G401.6 (cell line): ENCODE results near the gene MACROD1.

Experiments
- FAIRE-seq: peaks from 2 replicates; lab custom pipeline; 2012; peaks lifted over from hg19 to GRCh38; lab: Jason Lieb, UNC

Gene MACROD1

DNA sequence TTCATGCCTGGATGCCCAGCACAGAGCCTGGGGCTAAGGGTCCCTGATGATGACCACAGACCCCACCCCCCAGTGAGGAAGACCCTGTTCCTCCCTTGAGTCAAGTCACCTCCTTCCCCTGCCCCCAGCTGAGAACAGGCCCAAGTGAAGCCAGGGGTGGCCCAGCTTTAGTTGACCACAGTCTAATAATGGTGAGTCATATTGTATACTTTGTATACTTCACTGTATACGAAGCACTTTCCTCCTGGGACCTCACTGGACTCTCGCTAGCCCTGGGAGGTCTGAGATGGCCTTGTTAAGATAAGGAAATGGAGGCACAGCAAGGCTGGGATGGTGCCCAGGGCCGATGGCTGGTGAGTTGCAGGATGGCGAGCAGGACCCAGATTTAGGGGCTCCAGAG, 133.9 kb downstream of the MACROD1 start:
- FAIRE-seq: no peak

DNA sequence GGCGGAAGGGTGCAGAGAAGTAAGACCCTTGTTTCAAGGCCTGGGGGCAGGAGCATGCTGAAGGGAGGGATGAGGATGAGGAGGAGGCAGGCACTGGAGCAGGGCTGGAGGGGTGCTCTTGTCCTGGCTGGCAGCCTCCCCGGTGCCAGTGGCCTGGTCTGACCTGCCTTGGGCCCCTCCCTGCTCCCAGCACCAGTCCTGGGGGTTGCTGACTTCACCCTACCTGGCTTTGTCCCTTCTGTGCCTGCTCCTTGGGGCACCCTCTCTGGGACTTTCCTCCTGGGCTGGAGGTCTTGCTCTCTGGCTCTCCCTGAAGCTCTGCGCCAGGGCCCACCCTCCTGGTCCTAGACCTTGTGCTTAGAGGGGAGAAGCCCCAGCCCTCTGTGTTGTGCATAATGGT, 134.9 kb downstream of the MACROD1 start:
- FAIRE-seq: no peak

DNA sequence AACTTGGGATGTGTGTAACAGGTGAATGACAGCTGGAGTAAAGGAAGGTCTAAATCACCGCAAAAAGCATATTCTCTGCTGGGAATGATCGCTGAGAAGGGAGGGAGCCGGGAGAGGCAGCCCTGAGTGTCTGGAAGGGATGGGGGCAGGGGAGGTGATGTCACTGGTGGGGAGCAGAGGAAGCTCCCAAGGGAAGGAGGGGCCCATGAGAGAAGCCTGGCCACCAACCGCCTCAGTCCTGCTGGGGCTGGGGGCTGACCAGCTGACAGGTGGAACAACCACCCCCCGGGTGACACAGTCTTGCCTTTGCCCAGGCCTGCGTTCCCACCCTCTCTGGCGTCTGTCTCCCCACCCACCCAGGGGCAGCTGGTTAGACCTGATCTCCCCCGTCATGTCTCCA, 136.1 kb downstream of the MACROD1 start:
- no peak for FAIRE-seq

DNA sequence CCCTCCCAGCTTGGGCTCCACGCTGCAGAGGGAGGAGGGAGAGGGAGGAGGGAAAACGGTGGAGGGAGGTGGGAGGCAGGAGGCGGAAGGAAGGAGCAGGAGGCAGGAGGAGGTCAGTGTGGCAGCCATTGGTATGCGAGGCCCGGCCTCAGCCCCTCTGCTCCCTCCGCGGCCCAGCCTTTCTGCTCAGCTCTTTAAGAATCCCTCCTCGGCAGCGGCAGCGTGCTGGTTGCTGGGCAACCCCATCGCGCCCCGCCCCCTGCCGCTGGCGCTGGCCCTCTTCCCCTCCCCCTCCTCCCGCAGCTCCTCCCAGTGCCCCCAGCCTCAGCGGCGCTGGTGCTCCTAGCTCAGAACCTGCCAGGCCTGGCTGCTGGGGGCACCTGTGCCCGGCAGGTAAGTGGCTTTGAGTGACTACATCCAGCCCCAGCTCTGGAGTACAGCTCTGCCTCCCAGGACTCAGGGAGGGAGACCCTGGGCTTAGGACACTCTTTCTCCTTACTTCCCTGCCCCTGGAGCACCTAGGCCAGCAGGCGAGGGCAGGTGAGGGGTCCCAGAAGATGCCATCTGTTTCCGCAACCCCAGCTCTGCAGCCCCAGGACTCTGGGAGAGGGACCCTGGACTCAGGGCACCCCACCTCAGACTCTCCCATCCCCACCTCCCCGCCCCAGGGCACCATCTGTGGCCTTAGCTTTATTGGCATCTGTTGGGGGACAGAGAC, 137.4 kb downstream of the MACROD1 start:
- FAIRE-seq: no peak

DNA sequence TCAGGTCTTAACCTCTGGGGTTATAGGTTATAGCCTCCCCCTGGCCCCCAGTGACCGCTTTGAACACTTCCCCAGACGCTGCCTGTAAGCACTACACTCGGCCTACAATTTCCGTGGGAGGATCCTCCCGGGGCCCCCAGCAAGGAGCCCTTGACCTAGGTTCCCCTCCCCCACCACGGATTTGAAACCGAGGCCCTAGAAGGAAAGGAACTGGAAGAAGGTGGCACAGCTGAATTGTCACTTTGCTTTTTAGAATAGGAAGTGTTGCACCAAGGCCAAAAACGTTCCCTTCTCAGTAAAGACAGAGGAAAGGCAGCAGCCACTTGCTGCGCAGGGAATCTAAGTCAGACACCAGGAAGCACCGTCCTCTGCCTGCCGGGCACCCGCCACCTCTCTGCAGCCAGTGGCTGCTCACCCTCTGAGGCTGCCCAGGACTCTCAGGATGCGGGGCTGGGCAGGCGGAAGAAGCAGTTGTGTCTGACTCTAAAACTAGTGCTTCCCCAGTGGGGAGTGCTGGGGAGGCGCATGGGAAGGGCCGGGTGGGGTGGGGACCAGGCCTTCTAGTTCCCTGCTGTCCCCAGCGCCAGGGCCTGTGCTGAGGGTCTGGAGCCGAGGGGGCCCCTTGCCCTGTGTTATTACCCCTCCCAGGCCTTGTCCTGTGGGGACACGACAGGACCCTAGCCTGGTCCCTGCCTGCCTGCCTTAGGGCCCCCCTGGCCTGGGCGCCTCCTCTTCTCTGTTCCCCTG, 138.1 kb downstream of the MACROD1 start:
- no peak for FAIRE-seq

DNA sequence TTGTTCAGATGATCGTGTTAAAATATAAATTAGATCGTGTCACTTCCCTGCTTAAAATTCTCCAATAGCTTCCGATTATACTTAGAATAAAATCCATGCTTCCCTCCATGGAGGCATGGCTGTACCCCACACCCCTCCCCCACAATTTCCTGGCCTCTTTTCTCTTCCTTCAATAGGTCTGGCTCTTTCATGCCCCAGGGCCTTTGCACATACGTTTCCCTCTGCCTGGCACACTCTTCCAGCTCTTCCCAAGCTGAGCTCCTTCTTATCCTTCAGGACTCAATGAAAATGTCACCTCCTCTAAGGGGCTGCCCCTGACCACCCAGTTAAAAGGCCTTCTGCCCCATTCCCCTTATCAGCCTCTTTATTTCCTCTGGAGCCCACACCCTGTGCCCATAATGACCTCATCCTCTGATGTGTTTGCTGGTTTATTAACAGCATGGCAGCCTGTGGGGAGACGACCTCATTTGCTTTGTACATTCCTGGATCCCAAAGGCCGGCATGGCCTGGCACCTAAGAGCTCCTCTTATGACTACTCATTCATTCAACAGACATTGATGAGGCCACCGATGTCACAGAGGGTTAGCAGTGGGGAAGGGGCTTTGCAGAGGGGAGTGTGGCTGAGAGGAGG, 139.2 kb downstream of the MACROD1 start:
- FAIRE-seq: no peak

DNA sequence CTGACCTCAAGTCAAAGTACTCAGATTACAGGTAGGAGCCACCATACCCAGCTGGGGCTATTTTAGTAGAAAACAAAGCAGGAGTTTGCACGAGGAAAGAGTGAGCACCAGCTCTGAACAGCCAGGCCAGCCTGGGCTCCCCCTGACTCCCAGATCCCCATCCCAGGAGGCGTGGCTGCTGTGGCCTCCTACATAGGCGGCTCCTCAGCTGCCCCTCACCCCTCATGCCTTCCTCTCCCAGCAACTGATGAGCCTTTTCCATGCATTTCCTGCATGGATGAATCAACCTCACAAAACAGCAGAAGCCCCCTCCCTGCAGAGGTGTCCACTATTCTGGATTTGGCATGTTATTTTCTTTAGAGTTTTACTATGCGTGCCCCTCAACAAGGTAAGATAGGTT, 140.7 kb downstream of the MACROD1 start:
- FAIRE-seq: no peak

DNA sequence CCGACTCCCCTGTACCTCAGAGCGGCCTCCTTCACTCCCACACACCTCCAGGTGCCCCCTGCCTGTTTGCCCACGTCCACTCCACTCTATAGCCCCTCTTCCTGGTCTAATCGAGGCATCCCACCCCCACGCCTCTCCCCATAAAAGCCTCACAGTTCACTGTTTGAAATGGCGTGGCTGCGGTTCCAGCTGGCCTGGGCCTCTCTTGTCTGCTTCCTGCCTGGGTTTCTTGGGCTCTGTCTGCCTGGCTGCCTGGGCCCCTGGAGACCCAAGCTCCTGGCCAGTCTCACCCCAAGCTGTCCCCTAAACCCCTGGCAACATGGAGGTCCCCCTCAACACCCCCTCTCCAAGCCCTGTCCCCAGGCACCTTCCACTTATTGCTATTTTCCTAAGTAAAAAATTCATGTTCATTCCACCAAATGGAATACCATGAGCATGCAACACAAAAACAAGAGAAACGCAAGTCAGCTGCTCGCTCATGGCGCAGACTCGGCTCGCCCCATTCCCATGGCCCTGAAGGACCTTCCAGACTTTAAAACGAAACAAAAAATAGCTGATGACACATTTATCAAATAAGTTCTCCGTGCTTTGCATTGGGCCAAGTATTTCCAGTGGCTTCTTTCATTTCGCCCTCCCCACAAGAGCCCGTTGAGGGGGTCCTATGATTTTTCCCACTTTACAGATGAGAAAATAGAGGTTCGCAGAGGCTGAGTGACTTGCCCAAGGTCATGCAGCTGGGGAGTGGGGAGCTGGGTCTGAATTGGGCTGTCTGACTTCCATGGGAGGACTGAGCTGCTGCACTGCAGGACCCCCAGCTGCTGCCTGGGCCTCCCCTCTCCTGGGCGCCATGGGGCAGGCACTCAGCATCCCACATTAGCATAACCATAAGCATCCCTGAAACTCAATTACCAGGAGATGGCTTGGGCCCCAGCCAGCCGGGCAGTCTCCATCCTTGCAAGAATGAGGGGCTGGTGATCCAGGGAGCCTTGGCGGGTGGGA, 141.9 kb downstream of the MACROD1 start:
- no peak for FAIRE-seq

DNA sequence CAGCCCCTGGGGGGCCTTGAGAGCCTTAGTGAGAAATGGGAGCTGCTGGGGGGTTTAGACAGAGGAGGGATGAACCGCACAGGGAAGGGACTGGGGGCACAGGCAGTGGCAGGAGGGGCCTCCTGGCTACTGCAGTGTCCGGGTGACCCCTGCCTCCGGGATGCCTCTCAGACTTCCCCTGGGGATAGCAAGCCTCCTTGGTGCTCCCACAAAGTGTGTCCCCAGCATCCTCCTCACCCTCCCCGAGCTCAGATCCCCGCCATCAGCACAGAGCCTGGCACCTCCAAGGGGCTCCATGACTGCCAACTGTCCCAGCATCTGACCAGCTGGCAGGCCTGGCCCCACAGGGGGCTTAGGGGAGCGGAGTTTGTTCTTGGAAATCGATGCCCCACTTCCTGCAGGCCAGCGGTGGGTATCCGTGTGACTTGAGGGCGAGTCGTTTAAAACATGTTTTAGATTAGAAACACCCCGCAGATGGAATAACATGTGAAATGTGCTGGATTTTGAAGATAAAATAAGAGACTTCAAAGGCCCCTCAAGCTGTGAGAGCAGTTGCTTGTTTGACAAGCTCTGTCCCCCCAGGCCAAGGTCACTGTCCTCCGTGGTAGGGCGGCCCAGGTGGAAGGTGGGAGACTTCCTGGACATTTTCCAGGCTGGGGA, 143.7 kb downstream of the MACROD1 start:
- FAIRE-seq: no peak

DNA sequence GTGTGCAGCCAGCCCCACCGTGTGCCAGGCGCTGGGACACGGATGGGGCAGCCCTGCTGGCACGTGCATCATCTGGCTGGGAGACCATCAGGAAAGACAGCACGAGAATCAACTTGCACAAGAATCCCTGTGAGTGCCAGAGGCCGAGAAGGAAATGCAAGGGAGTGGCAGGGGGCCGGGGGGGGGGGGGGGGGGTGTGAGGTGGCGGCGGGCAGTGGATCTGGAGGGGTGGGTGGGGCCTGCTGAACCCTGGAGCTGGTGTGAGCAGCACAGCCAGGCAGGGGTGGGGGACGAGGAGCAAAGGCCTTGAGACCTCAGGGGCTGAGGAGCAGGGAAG, 144.2 kb downstream of the MACROD1 start:
- FAIRE-seq: no peak

DNA sequence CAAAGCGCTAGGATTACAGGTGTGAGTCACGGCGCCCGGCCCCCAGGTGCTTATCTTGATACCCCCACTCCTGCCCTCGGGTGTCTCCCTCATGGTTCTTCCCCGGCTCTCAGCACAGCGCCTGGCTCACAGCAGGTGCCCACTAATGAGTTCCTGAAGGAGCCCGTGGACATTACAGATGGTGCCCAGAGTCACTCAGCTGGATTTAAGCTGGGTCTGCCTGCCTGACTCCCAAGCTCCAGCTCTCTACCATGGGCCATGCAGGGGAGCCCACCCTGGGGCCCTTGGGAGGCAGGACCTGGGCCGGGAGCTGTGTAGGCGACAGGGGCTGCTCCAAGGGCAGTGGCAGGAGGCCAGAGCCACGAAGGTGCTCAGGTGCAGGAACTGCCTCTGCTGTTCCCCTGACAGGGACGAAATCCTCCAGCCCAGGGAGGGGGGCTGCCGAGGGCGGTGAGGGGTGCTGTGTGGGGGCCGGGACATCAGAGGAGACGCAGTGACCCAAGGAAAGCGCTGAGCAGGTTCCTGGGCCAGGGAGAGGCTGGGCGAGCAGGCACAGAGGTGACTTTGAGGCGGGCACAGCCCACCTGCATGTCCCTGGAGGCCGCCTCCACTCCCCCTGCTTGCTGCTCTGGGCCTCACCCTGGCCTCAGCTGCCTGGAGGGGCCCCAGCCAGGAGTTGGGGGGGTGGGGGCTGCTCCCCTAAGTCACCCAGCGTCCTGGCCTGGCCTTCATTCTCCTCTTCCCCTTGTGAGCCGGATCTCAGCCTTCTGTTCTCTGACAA, 144.7 kb downstream of the MACROD1 start:
- FAIRE-seq: no peak

DNA sequence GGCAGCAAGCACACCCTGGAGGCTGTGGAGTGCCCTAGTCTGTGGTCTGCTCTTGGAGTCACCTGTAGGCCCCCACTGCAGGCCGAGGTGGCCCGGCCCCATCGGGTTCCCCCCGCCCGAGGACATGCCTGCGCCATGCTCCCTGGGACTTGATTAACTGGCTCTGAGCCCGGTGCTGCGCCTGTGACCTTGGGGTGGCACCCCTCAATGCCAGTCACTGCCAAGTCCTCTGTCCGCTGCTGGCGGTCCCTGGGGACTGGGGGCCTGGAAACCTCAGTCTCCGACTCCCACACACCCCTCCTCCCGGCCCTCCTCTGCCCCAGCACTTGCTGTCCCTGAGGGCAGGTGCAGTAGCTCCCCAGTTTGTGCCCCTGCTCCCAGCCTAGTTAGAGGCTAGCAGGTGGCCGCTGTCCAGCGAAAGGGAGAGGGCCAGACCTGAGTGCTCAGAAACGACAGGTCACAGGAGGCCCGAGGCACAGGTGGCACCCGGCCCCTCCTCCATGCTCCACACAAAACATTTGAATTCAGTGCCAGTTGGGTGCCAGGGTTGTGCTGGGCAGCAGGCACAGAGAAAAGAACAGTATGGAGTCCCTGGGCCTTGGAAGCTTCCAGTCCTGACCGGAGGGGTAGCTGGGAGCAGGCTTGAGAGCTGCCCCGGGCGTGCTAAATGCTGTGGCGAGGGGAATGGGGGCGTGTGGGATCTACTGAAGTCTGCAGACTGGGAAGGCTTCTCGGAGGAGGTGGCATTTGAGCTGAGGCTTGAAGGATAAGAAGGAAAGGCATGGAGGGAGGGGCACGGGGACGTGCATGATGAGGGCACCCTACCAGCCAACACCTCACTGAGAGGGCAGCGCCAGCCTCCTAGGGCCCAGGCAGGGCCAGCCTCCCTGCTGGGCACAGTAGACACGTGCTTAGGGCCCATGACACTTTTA, 146.5 kb downstream of the MACROD1 start:
- FAIRE-seq: no peak

DNA sequence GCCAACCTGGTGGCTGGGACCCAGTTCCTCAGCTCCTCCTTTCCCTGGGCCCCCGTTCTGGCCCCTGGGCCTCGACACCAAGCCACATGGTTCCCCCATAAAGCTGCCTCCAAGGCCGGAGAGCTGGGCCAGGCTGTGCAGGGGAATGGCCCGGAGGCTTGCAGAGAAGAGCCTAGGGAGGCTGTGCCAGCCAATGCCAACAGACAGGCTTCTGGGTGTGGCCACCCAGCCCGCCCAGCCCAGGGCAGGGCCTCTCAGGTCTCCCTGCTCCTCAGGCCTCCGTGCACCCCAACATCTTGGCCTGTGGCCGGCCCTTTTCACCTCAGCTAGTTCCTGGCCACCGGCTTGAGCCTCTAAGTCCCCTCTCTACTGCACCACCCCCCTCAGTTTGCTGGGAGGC, 147.6 kb downstream of the MACROD1 start:
- no peak for FAIRE-seq

DNA sequence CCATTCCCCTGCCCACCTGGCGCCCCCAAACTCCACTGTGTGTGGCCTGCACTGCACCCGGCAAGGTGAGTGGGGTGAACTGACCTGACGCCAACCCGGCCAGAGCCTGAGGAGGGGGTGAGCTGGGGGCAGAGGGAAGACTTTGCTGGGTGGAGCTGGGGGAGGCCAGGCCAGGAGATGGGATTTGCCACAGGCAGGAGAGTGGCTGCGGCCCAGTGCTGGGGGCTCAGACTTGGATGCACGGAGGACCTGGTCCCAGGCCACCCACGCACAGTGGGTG, 148.0 kb downstream of the MACROD1 start:
- no peak for FAIRE-seq

DNA sequence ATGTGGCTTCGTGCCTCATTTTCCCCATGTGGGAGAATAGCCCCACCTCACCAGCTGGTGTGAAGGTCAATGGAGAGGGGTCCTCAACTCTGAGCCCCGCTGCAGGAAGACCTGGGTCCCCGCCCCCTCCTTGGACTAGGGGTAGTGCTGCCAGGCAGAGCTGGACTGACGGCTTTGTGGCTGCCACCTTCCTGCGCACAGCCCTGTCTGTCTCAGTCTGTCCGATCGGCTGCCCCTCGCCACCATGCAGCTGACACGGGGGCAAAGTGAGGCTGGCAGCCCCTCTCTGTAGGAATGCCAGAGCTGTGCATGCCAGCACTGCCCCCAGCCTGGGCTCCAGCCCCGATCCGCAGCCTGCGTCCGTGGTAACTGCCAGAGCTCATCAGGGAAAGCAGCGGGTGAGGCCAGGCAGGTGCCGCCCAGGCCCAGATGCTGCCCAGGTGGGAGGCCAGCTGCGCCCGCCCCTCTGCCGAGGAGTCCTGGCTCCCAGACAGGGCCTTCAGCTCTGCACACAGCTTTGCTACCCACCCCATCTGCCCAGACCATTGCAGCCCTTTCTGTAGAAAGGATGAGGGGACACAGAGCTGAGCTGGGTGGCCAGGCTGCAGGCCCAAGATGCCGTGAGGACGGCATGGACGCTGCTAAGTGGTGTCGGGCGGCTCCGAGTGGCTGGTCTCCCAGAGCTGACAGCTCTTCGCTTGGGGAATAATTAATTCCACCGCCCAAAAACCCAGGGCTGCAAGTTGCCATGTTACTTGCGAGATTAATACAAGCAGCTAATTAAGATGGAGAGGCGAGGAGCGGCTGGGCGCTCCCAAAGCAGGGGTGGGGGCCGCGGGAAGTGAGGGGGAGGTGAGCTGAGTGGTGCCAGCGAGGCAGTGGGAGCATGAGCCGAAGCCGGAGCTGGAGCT, 149.7 kb downstream of the MACROD1 start:
- no peak for FAIRE-seq

DNA sequence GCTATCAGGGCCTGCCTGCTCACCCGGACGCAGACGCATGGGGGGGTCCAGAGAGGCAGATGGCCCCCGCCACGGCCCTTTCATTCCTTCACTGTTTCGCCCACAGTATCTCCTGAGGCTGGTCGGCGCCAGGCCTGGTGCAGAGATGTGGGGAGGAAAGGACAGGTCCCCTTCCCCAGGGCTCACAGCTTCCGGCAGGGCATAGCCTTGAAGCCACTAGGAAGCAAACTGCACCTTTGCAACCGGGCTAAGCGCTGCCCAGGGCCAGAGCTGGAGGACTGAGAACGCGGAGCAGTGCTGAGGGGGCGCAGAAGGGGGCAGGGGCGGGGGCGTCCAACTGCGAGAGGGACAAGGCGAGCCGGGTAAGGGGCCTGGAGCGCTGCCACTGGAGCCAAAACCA, 150.4 kb downstream of the MACROD1 start:
- no peak for FAIRE-seq

DNA sequence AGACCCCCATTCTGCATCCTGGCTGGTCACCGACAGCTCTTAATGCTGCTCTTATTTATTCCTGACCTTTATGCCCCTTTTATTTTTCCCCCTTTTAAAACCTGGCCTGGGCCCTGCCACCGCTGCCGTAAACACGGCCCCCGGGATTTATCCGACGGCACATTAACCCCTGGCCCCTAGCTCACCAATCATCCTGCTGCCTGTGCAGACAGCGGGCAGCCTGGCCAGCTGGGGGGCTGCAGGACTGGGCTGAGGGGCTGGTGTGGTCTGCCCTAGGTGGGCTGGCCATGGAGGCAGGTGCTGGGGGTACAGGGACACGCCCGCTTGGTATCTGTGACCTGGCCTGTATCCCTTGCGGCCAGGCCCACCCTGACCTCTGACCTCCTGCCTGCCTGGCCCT, 151.6 kb downstream of the MACROD1 start:
- no peak for FAIRE-seq

DNA sequence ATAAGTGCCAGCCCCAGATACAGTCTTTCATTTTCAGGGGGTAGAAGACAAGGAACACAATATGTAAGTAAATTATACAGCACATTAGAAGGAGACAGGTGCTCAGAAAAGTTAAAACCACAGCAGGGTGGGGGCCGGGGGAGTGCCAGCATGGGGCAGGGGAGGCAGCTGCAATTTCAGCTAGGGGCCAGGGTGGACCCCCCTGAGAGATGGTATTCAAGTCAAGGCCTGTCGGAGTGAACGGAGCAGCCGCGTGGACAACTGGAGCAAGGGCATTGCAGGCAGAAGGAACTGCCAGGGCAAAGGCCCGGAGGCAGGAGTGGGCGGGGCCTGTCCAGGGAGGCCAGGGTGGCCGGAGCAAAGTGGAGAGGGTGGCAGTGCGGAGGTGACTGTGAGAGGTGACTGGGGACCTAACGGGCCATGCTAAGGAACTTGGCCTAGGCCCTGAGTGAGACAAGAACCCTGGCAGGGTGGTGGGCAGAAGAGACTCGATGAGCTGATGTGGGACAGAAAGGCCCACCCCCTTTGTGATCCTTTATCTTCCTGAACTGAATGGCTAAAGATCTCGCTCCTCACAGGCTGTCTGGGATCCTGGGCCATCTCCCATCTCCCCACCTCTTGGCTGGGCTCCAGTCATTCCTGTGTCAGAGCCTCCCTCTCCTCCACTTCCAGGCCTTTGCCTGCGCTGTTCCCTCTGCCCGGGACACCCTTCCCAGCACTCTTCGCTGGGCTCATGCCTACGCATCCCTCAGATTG, 152.6 kb downstream of the MACROD1 start:
- FAIRE-seq: no peak
